Stimulated activated CD8-positive, alpha-beta memory T cell treated with anti-CD3 and anti-CD28 coated beads, Interleukin-2, amount 100 ng/mL, for 48 hours (primary cell): ENCODE data around the gene ADAMTS20.

Experiments used
- DNase-seq, 2 donors: peaks; one replicate each; pipeline ENCODE4 v3.0.0-alpha.2; 2020; ENCODE audit warnings: low read depth in 2 of 2

The ADAMTS20 gene

GRCh38 chr12:43480591-43480990 lies 71.4 kb downstream of the ADAMTS20 start:
- no peak for DNase-seq

GRCh38 chr12:43462741-43463140 lies 89.3 kb downstream of the ADAMTS20 start:
- no peak for DNase-seq

- DNase-seq = no peak
These were observed 89.9 kb downstream of the ADAMTS20 start for GRCh38 chr12:43462080-43462479.

- DNase-seq = no peak
These were observed 92.7 kb downstream of the ADAMTS20 start for GRCh38 chr12:43459285-43459684.

- DNase-seq = no peak
These were observed 98.2 kb downstream of the ADAMTS20 start for GRCh38 chr12:43453761-43454160.

GRCh38 chr12:43444940-43445564 lies 107.0 kb downstream of the ADAMTS20 start:
- DNase-seq = peak; percentile 11 to 28

- no peak for DNase-seq
These were observed 115.4 kb downstream of the ADAMTS20 start for GRCh38 chr12:43436597-43436996.

- DNase-seq = no peak
These were observed 117.4 kb downstream of the ADAMTS20 start for GRCh38 chr12:43434614-43435013.

- DNase-seq = no peak
These were observed 123.9 kb downstream of the ADAMTS20 start for GRCh38 chr12:43428088-43428600.

GRCh38 chr12:43425361-43425760 lies 126.6 kb downstream of the ADAMTS20 start:
- no peak for DNase-seq

- no peak for DNase-seq
These were observed 135.0 kb downstream of the ADAMTS20 start for GRCh38 chr12:43416981-43417380.

- no peak for DNase-seq
These were observed 144.0 kb downstream of the ADAMTS20 start for GRCh38 chr12:43407816-43408645.

GRCh38 chr12:43406801-43407200 lies 145.2 kb downstream of the ADAMTS20 start:
- no peak for DNase-seq

- DNase-seq = no peak
These were observed 149.6 kb downstream of the ADAMTS20 start for GRCh38 chr12:43402436-43402835.

GRCh38 chr12:43401096-43401495 lies 150.9 kb downstream of the ADAMTS20 start:
- DNase-seq = no peak

- DNase-seq = no peak
These were observed 155.3 kb downstream of the ADAMTS20 start for GRCh38 chr12:43396671-43397070.

- DNase-seq = no peak
These were observed 159.9 kb downstream of the ADAMTS20 start for GRCh38 chr12:43392116-43392515.

- no peak for DNase-seq
These were observed 170.1 kb downstream of the ADAMTS20 start for GRCh38 chr12:43381879-43382278.

GRCh38 chr12:43378448-43378847 lies 173.6 kb downstream of the ADAMTS20 start:
- DNase-seq = no peak

GRCh38 chr12:43370263-43370662 lies 181.7 kb downstream of the ADAMTS20 start:
- no peak for DNase-seq

GRCh38 chr12:43362910-43363694 lies 188.9 kb downstream of the ADAMTS20 start:
- DNase-seq = no peak

- no peak for DNase-seq
These were observed 190.8 kb downstream of the ADAMTS20 start for GRCh38 chr12:43361031-43361710.
